Measurements from ENCODE around the gene GALK1. TPM values are rescaled to one million over a fixed set of nuclear protein-coding genes. Genes with fewer than 3 reads are reported as not detected.
A peak's percentile ranks its signal among the peaks of the same experiment; 100 is the strongest.

The GALK1 gene
- total RNA-seq, 1 experiment from 2014 or later, result 36.7 TPM

DNA sequence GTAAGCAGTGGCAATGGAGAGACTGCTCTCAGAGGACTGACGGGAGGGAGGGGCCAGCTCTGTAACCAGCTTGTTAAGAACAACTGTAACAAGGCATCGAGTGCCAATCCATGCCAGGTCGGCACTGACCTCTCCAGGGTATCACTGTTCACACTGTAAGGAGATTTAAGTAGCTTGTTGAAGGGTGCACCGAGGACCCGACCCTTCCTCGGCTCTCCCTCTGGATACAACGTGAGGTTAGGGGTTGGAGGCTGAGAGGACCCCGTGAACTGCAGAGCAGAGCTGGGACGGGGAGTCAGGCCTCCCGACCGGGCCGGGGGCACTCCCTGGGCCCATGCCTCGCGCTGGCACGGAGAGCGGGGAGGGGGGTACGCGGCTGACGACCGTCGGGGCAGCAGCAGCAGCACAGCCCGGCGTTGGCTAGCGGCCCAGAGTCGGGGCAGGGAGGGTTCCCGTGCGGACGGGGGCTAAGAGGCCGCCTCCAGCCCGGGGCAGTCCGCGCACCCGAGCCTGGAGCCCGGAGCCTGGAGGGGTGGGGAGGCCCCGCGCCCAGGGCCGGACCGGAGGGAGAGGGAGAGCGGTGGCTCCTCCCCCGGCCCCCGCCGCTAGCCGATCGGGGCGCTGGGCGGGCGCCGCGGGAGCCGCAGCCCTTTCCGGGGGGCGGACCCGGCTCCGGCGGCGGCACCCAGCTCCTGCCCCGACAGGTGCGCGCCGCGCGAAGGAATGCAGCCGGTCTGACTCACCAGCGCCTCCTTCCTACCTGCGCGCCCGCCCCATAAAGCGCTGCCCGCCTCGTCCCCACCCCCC, 44.1 kb downstream of the GALK1 start, which contains the start of gene ITGB4:
Gene ITGB4 (plus strand): TSS at position 804 of the 807 bp plus-strand sequence. CDS start 3,245 bp downstream, outside the sequence.
- Histone ChIP-seq H2BK5ac (ENCODE audit: insufficient read length, low read length) (no peak within 1 kb of the TSS), H2BK12ac (ENCODE audit: insufficient read length, low read depth, low read length) (no peak within 1 kb of the TSS), H3K79me1 (ENCODE audit: insufficient read depth, low read depth, low read length, poor library complexity, severe bottlenecking) (no peaks in the 10 kb centered on the region), H3K56ac (ENCODE audit: insufficient read length, low read depth, low read length) (no peak within 1 kb of the TSS), H3K14ac (ENCODE audit: insufficient read depth, low read length) (peak within 1 kb of the TSS; percentile 79), H4K8ac (replicated peaks; ENCODE audit: insufficient read length, low read depth, low read length) (no peak within 1 kb of the TSS), H3K79me2 (ENCODE audit: insufficient read depth, low read length) (no peaks in the 10 kb centered on the region), H3K18ac (ENCODE audit: insufficient read length, low read depth, low read length) (no peak within 1 kb of the TSS), H3K4me2 (ENCODE audit: insufficient read depth, insufficient read length, low read length) (peak within 1 kb of the TSS; percentile 54), H2AK5ac (ENCODE audit: insufficient read length, low read length) (no peak within 1 kb of the TSS), H3T11ph (ENCODE audit: low read length) (no peak within 1 kb of the TSS), H3K23ac (ENCODE audit: insufficient read length, low read depth, low read length) (no peak within 1 kb of the TSS), H3K9ac (ENCODE audit: extremely low read depth, insufficient read length, low read length) (no peak within 1 kb of the TSS), H4K5ac (ENCODE audit: insufficient read length, low read depth, low read length) (no peak within 1 kb of the TSS), H3K4ac (ENCODE audit: low read depth, low read length) (no peak within 1 kb of the TSS), H3K9me3 (ENCODE audit: control insufficient read depth, low read depth, low read length) (no peaks in the 10 kb centered on the region), H2BK120ac (ENCODE audit: low read depth, low read length, poor library complexity, severe bottlenecking) (no peak within 1 kb of the TSS), H3K27ac (ENCODE audit: insufficient read length, low read depth, low read length) (no peak within 1 kb of the TSS), H4K91ac (ENCODE audit: insufficient read length, low read depth, low read length) (no peak within 1 kb of the TSS), H3K4me1 (ENCODE audit: insufficient read depth, low read length) (no peaks in the 10 kb centered on the region; the same call in 1 of the 2 replicates), H4K20me1 (ENCODE audit: control insufficient read depth, insufficient read depth, insufficient read length) (no peaks in the 10 kb centered on the region), H3K23me2 (ENCODE audit: insufficient read length, low read depth, low read length, poor library complexity, severe bottlenecking) (peaks cover 11% of the 10 kb centered on the region), H2BK20ac (ENCODE audit: low read depth, low read length, poor library complexity, severe bottlenecking) (no peak within 1 kb of the TSS), H2AFZ (ENCODE audit: low read length) (no peak within 1 kb of the TSS), H3K27me3 (ENCODE audit: insufficient read depth, low read length) (peaks cover 4% of the 10 kb centered on the region; the same call in 1 of the 2 replicates), H2BK15ac (ENCODE audit: low read depth, low read length) (no peak within 1 kb of the TSS)
- peak; percentile 95 for DNase-seq
- Mint-ChIP-seq H3K4me1 (peaks cover 4 to 6% of the 10 kb centered on the region in 2 experiments), H3K4me3 (peak within 1 kb of the TSS; percentile 62 to 87), H3K36me3 (ENCODE audit: insufficient read depth in 1 of 3, low read depth in 3 of 3) (no peaks in the 10 kb centered on the region; a peak in 1 of 7 replicates), H3K27me3 (ENCODE audit: low read depth) (peaks cover 37% of the 10 kb centered on the region), H3K27ac (peak within 1 kb of the TSS in 1 of 3 experiments; percentile 81; a peak in 2 of 7 replicates), H3K9me3 (no peaks in the 10 kb centered on the region)
- no CpG with 5 or more reads among the region's 70 CpGs for WGBS (ENCODE audit: extremely low coverage, insufficient read length, low lambda C conversion rate)
- TF ChIP-seq CTCF (conservative IDR thresholded peaks at IDR 0.05), result peak; percentile 51
